IMR-90 (cell line): ENCODE results near the gene JPH3. TPM values are rescaled to one million over a fixed set of nuclear protein-coding genes. Genes with fewer than 3 reads are reported as not detected.

ENCODE experiments used
- ATAC-seq: fragments of 200-7000 bp; cut with Tn5 transposase; 2 replicates; pipeline ENCODE4 v1.9.1; 2020; ENCODE audit warnings: low read depth, mild to moderate bottlenecking, moderate library complexity
- BruUV-seq: library from RNA; stranded (reverse); fragments of 400-500 nt; replicated peaks from 2 replicates; lab custom pipeline; 2021; lab: Mats Ljungman, UMichigan
- CTCF ChIA-PET: fragments of 300-600 bp; formaldehyde crosslinking; extraction: SDS; loops from one replicate; lab custom pipeline; 2021; ENCODE audit warnings: antibody characterized with exemption; lab: Yijun Ruan, JAX
- POLR2A ChIA-PET: fragments of 300-600 bp; sonication (Branson Sonifier 250); formaldehyde crosslinking; loops from one replicate; lab custom pipeline; 2022; ENCODE audit warnings: antibody characterized with exemption; ENCODE audit not compliant: unreplicated experiment; lab: Charles Lee
- DNase-seq: peaks from one replicate; pipeline ENCODE4 v3.0.0; 2013
- H2AFZ ChIP-seq: replicated peaks from 2 replicates; pipeline ENCODE3; 2013; ENCODE audit warnings: low read length, mild to moderate bottlenecking; ENCODE audit not compliant: poor library complexity
- H2AK5ac ChIP-seq: 2 replicates; pipeline ENCODE4 v1.6.1; 2013; ENCODE audit warnings: low read depth, low read length, inconsistent platforms
- H2AK9ac ChIP-seq: replicated peaks from 2 replicates; pipeline ENCODE3; 2013; ENCODE audit warnings: mild to moderate bottlenecking, low read depth, low read length, moderate library complexity; ENCODE audit not compliant: poor library complexity
- H2BK120ac ChIP-seq: 2 replicates; pipeline ENCODE4 v1.6.1; 2013; ENCODE audit warnings: low read depth, low read length, inconsistent platforms
- H2BK15ac ChIP-seq: 3 replicates; pipeline ENCODE4 v1.6.1; 2013; ENCODE audit warnings: low read depth, low read length, inconsistent platforms
- H2BK20ac ChIP-seq: 2 replicates; pipeline ENCODE4 v1.6.1; 2013; ENCODE audit warnings: low read depth, mild to moderate bottlenecking, inconsistent platforms, low read length, moderate library complexity
- H2BK5ac ChIP-seq: 2 replicates; pipeline ENCODE4 v1.6.1; 2013; ENCODE audit warnings: mild to moderate bottlenecking, low read depth, low read length, inconsistent platforms; ENCODE audit not compliant: poor library complexity, severe bottlenecking
- H3K14ac ChIP-seq: replicated peaks from 2 replicates; pipeline ENCODE4 v1.6.1; 2013; ENCODE audit warnings: low read depth, low read length, inconsistent platforms
- H3K18ac ChIP-seq: 2 replicates; pipeline ENCODE4 v1.6.1; 2013; ENCODE audit warnings: low read depth, low read length, control low read depth
- H3K23ac ChIP-seq: 2 replicates; pipeline ENCODE4 v1.6.1; 2013; ENCODE audit warnings: low read depth, low read length, inconsistent platforms
- H3K27ac ChIP-seq: 2 replicates; pipeline ENCODE4 v1.5.1; 2013; ENCODE audit warnings: mild to moderate bottlenecking, control low read depth, low read length; ENCODE audit not compliant: insufficient read depth
- H3K27me3 ChIP-seq: 2 replicates; pipeline ENCODE4 v1.6.1; 2013; ENCODE audit warnings: low read length; ENCODE audit not compliant: control insufficient read depth, insufficient read depth
- H3K36me3 ChIP-seq: 2 replicates; pipeline ENCODE4 v1.6.1; 2013; ENCODE audit warnings: low read length, mixed read lengths; ENCODE audit not compliant: control insufficient read depth, insufficient read depth
- H3K4ac ChIP-seq: 2 replicates; pipeline ENCODE4 v1.6.1; 2013; ENCODE audit warnings: low read depth, low read length, inconsistent platforms
- H3K4me1 ChIP-seq: 2 replicates; pipeline ENCODE4 v1.6.1; 2013; ENCODE audit warnings: low read length, mixed read lengths; ENCODE audit not compliant: control insufficient read depth, insufficient read depth
- H3K4me2 ChIP-seq: 2 replicates; pipeline ENCODE4 v1.6.1; 2013; ENCODE audit warnings: low read depth, mild to moderate bottlenecking, control low read depth, low read length, moderate library complexity
- H3K4me3 ChIP-seq: 2 replicates; pipeline ENCODE4 v1.5.1; 2013; ENCODE audit warnings: low read depth, mild to moderate bottlenecking, control low read depth, low read length, moderate library complexity; ENCODE audit not compliant: insufficient read depth
- H3K56ac ChIP-seq: 2 replicates; pipeline ENCODE4 v1.6.1; 2013; ENCODE audit warnings: low read length, inconsistent platforms; ENCODE audit not compliant: insufficient read depth; ENCODE audit errors: extremely low read depth
- H3K79me1 ChIP-seq, 2 experiments: 2 replicates each; pipeline ENCODE4 v1.6.1; 2013; ENCODE audit warnings: low read length in 2 of 2, inconsistent platforms in 1 of 2, low read depth in 1 of 2
- H3K9ac ChIP-seq: 2 replicates; pipeline ENCODE4 v1.6.1; 2013; ENCODE audit warnings: low read depth, low read length, control low read depth
- H3K9me1 ChIP-seq: 2 replicates; pipeline ENCODE4 v1.6.1; 2013; ENCODE audit warnings: low read length, inconsistent platforms; ENCODE audit not compliant: insufficient read depth
- H3K9me3 ChIP-seq: 2 replicates; pipeline ENCODE4 v1.6.1; 2013; ENCODE audit warnings: low read length; ENCODE audit not compliant: control insufficient read depth, insufficient read depth
- H4K20me1 ChIP-seq: 2 replicates; pipeline ENCODE4 v1.6.1; 2013; ENCODE audit warnings: low read length, inconsistent platforms; ENCODE audit not compliant: insufficient read depth
- H4K5ac ChIP-seq: 2 replicates; pipeline ENCODE4 v1.6.1; 2013; ENCODE audit warnings: mild to moderate bottlenecking, low read depth, low read length, control low read depth
- H4K8ac ChIP-seq, 2 experiments: 2 replicates each; pipeline ENCODE4 v1.6.1; 2013; ENCODE audit warnings: low read depth in 2 of 2, low read length in 2 of 2, control low read depth in 1 of 2, inconsistent platforms in 1 of 2
- H4K91ac ChIP-seq: 2 replicates; pipeline ENCODE4 v1.6.1; 2013; ENCODE audit warnings: low read depth, low read length, inconsistent platforms; ENCODE audit not compliant: insufficient read depth
- CEBPB ChIP-seq: IDR thresholded peaks from 2 replicates; pipeline ENCODE4 v1.6.1; 2012; ENCODE audit warnings: low read depth, low read length, improper control_type of control experiment
- CHD1 ChIP-seq: IDR thresholded peaks from 2 replicates; pipeline ENCODE4 v1.6.1; 2012; ENCODE audit warnings: low read depth, low read length, improper control_type of control experiment
- FOS ChIP-seq: fragments of 150-350 bp; IDR thresholded peaks from 2 replicates; pipeline ENCODE4 v1.6.1; 2016; ENCODE audit warnings: low read depth, low read length
- MAFK ChIP-seq: IDR thresholded peaks from 2 replicates; pipeline ENCODE4 v1.6.1; 2012; ENCODE audit warnings: low read depth, low read length, improper control_type of control experiment
- MAZ ChIP-seq: IDR thresholded peaks from 2 replicates; pipeline ENCODE4 v1.6.1; 2012; ENCODE audit warnings: low read depth, mild to moderate bottlenecking, low read length, improper control_type of control experiment, moderate library complexity, borderline replicate concordance
- MXI1 ChIP-seq: IDR thresholded peaks from 2 replicates; pipeline ENCODE4 v1.6.1; 2012; ENCODE audit warnings: low read depth, mild to moderate bottlenecking, low read length, moderate library complexity, borderline replicate concordance
- NFE2L2 ChIP-seq: fragments of 150-350 bp; IDR thresholded peaks from 2 replicates; pipeline ENCODE4 v1.6.1; 2016; ENCODE audit warnings: low read depth, mild to moderate bottlenecking, low read length
- POLR2A ChIP-seq: IDR thresholded peaks from 2 replicates; pipeline ENCODE4 v1.6.1; 2012; ENCODE audit warnings: mild to moderate bottlenecking, low read depth, low read length
- RAD21 ChIP-seq: IDR thresholded peaks from 2 replicates; pipeline ENCODE4 v1.6.1; 2012; ENCODE audit warnings: low read length, improper control_type of control experiment
- RCOR1 ChIP-seq: IDR thresholded peaks from 2 replicates; pipeline ENCODE4 v1.6.1; 2012; ENCODE audit warnings: mild to moderate bottlenecking, low read length, improper control_type of control experiment; ENCODE audit not compliant: insufficient replicate concordance
- RFX5 ChIP-seq: IDR thresholded peaks from 2 replicates; pipeline ENCODE4 v1.8.0; 2012; ENCODE audit warnings: low read depth, mild to moderate bottlenecking, low read length, moderate library complexity
- SMC3 ChIP-seq: fragments of 150-350 bp; IDR thresholded peaks from 2 replicates; pipeline ENCODE4 v1.6.1; 2016; ENCODE audit warnings: low read depth, mild to moderate bottlenecking, antibody characterized with exemption, low read length, moderate library complexity
- USF2 ChIP-seq: fragments of 150-350 bp; IDR thresholded peaks from 2 replicates; pipeline ENCODE4 v1.6.1; 2017; ENCODE audit warnings: mild to moderate bottlenecking, antibody characterized with exemption, low read length, low read depth
- WGBS, 2 experiments: methylation state at CpG; one replicate each; pipeline versions ENCODE4 v1.1.5 to v1.1.7; 2013; ENCODE audit warnings: missing lambda C conversion rate in 2 of 2; ENCODE audit not compliant: insufficient read length in 1 of 2; ENCODE audit errors: extremely low coverage in 2 of 2; 5-methylcytosine and 5-hydroxymethylcytosine counted together
- dilution Hi-C: fragments of 300-500 bp; cut with HindIII; formaldehyde crosslinking; loops from one replicate; pipeline ENCODE4 v1.14.3; 2018; ENCODE audit warnings: low sequenced_read_pairs; ENCODE audit not compliant: unreplicated experiment
- in situ Hi-C: fragments of 300-500 bp; cut with MboI; formaldehyde crosslinking; loops from 3 replicates; pipeline ENCODE4 v1.14.3; 2019; ENCODE audit warnings: low sequenced_read_pairs, inconsistent platforms, mixed read lengths
- intact Hi-C: fragments of 100-400 bp; cut with micrococcal nuclease; formaldehyde crosslinking; loops from 2 replicates; pipeline ENCODE4 v1.10.0; 2022
- polyA plus RNA-seq, 3 experiments: library from polyadenylated mRNA; depleted of rRNA; stranded (reverse); fragments of >200 nt; gene quantifications; 2 replicates each; pipeline ENCODE4 v1.2.3, GENCODE V29; 2012; ENCODE audit warnings: low replicate concordance in 1 of 3
- total RNA-seq: library from RNA; depleted of rRNA; stranded (reverse); fragments of >200 nt; gene quantifications from 2 replicates; pipeline ENCODE4 v1.2.3, GENCODE V29; 2012
- TF ChIP-seq, protein P1 (sequence below): fragments of 150-350 bp; IDR thresholded peaks from 2 replicates; pipeline ENCODE4 v1.6.1; 2016; ENCODE audit warnings: low read depth, mild to moderate bottlenecking, low read length, moderate library complexity, borderline replicate concordance

Gene JPH3
- total and polyA plus RNA-seq, 2 of the 4 experiments (the other 2 are of a cell fraction) = 0.03 TPM; not detected in 1

GRCh38 chr16:87671221-87671620, 68.9 kb downstream of the JPH3 start:
- Histone ChIP-seq H3K23ac (no peak overlapping the region), H3K14ac (no peak overlapping the region), H3K4me3 (no peak overlapping the region), H3K56ac (no peak overlapping the region), H2BK20ac (no peak overlapping the region), H3K36me3 (no peaks in the 10 kb centered on the region), H4K91ac (no peak overlapping the region), H3K9me3 (no peaks in the 10 kb centered on the region), H2BK5ac (no peak overlapping the region), H3K18ac (no peak overlapping the region), H4K20me1 (no peaks in the 10 kb centered on the region), H3K9ac (no peak overlapping the region), H4K5ac (no peak overlapping the region), H3K4me2 (no peak overlapping the region), H4K8ac (no peak overlapping the region), H2AK5ac (no peak overlapping the region), H3K4me1 (no peaks in the 10 kb centered on the region), H2BK15ac (no peak overlapping the region), H2AK9ac (no peak overlapping the region), H2BK120ac (no peak overlapping the region), H3K4ac (no peak overlapping the region), H2AFZ (no peak overlapping the region), H3K27ac (no peak overlapping the region), H3K79me1 (no peaks in the 10 kb centered on the region), H3K9me1 (no peaks in the 10 kb centered on the region), H3K27me3 (peaks cover 50% of the 10 kb centered on the region)
- WGBS, 2 experiments = 96% methylated on average over 7 of the region's 13 CpGs; no CpG with 5 or more reads in 1 of the 2 experiments
- in situ Hi-C loops (no loop called here), dilution Hi-C loops (no loop called here), intact Hi-C loops (no loop called here)
- no peak for TF ChIP-seq RAD21
- no peak for TF ChIP-seq CHD1
- TF ChIP-seq MAFK = no peak
- TF ChIP-seq POLR2A = no peak
- TF ChIP-seq MAZ = no peak
- TF ChIP-seq, protein P1, sequence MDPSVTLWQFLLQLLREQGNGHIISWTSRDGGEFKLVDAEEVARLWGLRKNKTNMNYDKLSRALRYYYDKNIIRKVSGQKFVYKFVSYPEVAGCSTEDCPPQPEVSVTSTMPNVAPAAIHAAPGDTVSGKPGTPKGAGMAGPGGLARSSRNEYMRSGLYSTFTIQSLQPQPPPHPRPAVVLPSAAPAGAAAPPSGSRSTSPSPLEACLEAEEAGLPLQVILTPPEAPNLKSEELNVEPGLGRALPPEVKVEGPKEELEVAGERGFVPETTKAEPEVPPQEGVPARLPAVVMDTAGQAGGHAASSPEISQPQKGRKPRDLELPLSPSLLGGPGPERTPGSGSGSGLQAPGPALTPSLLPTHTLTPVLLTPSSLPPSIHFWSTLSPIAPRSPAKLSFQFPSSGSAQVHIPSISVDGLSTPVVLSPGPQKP = no peak
- no peak for TF ChIP-seq SMC3
- no peak for TF ChIP-seq USF2
- no peak for TF ChIP-seq NFE2L2
- TF ChIP-seq RCOR1 = no peak
- TF ChIP-seq RFX5 = no peak
- no peak for TF ChIP-seq CEBPB
- no peak for TF ChIP-seq MXI1
- no peak for TF ChIP-seq FOS
- ChIA-PET POLR2A (no interaction called here), CTCF (no interaction called here)
- BruUV-seq = no TSS peak
- DNase-seq (no peak), ATAC-seq (no peak)
